LNCAP (cell line): ENCODE data around the gene PRKAG3.

Source experiments
- TF ChIP-seq, protein P1 (sequence below): fragments of 450-650 bp; IDR thresholded peaks from 2 replicates; pipeline ENCODE4 v1.5.1; 2017; ENCODE audit warnings: mild to moderate bottlenecking

The PRKAG3 gene

DNA sequence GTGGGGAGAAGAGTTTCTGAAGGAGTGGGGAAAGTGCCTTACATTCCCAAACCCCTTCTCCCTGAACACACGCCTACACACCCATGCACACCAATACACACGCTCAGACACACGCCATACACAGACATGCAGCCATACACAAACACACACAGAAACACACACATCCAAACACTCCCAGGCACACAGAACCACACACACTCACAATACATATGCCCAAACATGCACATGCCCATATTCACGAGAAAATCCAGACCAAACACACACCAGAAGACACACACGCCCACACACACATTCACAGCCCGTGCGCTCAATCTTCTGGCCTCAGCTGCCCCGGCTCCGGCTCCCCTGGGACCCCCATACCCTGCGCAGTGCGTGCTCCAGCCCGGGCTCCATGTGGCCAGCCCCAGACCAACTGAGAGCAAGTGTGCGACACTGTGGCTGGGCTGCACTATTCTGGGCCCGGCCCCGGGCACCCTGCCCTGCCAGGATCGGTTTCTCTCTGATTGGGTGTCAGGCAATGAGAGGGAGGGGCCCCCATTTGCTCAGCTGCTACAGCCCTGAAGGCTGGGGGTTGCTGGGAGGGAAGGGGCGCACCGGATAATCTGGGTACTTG, at the start of gene PRKAG3:
Gene PRKAG3, minus strand, starts transcription at position 426 of the 613 bp plus-strand sequence.
- TF ChIP-seq, protein P1, sequence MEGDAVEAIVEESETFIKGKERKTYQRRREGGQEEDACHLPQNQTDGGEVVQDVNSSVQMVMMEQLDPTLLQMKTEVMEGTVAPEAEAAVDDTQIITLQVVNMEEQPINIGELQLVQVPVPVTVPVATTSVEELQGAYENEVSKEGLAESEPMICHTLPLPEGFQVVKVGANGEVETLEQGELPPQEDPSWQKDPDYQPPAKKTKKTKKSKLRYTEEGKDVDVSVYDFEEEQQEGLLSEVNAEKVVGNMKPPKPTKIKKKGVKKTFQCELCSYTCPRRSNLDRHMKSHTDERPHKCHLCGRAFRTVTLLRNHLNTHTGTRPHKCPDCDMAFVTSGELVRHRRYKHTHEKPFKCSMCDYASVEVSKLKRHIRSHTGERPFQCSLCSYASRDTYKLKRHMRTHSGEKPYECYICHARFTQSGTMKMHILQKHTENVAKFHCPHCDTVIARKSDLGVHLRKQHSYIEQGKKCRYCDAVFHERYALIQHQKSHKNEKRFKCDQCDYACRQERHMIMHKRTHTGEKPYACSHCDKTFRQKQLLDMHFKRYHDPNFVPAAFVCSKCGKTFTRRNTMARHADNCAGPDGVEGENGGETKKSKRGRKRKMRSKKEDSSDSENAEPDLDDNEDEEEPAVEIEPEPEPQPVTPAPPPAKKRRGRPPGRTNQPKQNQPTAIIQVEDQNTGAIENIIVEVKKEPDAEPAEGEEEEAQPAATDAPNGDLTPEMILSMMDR, result no peak

DNA sequence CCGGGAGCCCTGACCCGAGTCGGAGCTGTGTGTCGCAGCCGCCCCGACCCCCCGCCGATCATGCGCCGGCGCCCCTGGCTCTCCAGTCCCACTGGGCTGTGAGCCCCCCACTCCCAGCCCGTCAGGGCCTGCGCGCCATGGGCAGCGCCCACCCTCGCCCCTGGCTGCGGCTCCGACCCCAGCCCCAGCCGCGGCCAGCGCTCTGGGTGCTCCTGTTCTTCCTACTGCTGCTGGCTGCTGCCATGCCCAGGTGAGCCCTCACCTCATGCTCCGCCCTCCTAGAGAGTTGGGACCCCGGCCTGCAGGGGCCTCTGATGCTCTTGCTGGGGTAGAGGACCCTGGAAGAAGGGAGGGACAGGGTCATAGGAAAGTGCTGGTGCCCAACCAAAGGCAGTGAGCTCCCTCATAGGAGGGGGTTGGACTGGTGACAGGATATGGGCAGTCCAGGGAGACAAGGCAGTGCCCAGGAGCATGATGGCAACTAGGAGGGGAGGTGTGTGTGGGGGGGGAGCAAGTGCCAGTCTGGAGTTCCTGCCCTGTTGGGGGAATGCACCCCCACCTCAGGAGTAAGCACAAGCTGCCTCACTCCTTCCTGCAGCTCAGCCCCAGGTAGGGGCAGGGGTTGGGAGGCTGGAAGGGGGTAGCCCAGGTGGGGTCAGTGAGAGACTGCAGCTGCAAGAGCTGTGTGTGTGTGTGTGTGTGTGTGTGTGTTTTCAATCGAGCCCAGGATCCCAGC, 49.4 kb upstream of the PRKAG3 start:
- TF ChIP-seq, protein P1, result no peak

DNA sequence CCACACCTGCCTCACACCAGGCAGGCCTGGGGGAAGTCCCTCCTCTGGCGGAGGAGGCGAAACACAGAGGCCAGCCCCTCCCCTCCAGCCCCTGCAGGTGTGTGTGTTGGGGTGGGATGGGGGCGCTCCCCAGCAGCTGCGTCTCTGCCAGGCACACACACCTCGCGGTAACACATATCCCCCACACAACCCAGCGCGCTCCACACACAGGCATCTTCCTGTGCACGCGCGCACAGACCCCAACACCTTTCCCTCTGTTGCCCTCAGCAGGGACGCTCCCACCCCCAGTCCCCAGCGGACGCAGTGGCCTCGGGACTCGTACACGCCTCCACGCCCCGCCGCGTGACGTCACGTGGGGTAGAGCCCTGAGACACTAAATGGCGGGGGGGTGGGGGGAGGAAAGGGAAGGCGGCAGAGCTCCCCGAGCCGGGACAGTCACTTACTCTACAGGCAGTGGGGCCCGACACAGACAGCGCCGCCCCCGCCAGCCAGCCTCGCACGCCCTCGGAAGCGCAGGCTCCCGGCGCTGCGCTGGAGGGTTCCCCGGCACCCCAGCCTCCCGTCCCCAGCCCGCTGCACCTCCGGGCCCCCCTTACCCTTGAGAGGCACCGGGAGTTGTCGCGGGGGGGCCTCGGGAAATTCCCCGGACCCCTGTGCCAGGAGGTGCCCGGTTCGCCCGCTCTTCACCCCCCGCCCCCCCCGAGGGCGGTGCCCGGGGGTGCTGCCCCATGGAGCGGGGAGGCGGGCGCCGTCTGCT, 48.7 kb upstream of the PRKAG3 start, which contains the start of gene WNT10A:
Gene WNT10A, plus strand, starts transcription at position 751 of the 757 bp plus-strand sequence. CDS start 144 bp downstream, outside the sequence.
- TF ChIP-seq, protein P1, result no peak

DNA sequence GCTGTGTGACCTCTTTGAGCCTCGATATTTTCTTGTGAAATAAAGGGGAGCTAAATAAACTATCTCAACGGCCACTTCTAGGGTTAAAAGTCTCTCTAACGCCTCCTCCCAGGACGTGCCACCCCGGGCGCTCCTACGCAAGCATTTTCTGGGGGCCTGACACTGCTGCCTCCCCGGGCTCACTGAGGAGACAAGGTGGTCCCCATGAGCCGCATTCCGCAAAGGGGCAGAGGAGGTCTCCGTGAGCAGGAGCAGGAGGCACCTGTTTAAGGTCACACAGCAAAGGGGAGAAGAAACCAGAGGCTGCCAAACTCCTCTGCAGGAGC, 48.1 kb upstream of the PRKAG3 start:
- TF ChIP-seq, protein P1, result no peak

DNA sequence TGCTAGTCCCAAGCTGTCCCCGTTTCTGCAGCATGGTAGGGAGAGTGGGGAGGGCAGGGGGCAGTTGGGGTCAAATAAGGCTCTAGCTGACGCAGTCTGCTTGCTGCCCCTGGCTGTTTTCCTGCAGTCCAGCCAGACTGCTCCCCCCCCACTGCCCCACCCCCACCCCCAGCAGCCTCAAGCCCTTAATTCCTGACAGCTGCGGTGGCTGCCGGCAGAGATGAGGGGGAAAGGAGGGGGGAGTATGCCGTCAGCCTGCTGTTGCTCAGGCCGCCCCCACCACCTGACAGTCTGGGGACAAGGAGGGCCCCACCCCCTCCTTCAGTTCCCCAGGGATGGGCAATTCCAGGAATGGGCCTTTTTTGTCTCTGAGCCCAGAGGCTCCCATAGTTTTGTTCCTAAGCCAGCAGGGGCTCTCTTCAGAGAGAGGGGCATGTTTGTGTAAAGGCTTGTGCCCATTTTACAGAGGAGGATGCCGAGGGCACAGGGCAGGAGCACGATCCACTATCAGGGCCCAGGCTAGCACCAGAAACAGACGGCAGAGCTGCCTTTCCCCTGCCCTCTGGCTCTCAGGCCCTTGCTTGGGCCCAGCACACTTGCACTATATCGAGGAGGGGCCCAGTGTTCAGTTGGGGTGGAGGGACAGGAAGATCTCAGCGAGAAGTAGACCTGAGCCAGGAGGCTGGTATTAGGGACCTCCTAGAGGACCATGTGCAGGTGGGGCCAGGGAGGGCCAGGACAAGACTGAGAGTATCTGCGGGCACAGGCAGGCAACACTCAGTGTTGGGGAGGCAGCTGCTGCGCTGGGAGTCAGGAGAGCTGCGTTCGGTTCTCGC, 47.5 kb upstream of the PRKAG3 start:
- TF ChIP-seq, protein P1, result no peak

DNA sequence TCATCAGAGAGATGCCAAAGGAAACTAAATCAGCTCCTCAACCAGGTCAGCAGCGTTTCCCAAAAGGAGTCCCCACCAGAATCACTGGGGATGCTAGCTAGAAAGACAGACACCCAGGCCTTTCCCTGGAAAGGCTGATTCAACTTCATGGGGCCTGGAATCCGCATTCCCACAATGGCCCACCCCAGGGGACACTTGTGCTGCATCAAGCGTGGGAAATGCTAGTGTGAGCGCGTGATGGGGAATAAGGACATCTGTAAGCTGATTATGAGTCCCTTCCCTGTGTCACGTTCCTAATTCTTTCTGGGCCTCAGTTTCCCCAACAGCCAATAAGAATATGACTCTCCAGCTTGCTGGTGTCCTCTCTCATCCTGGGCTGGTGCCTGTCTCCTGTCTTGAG, 46.9 kb upstream of the PRKAG3 start:
- TF ChIP-seq, protein P1, result no peak

DNA sequence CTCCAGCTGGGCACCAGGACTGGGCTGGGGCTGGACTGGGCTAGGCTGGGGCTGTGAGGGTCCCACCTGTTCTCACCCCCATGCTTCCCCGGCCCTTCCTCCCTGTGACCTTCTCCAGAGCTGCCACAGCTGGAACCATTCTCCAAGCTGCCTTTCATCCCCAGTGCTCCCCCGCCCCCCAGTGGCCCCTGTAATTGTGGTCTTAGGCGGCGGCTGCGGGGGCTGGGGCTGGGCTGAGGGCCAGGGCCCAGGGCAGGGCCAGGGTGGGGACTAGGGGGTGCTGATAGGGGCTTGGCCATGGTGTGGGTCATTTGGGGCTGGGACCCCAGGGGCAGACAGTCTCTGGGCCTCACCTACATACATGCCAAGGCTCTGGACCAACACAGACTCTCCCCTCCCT, 46.3 kb upstream of the PRKAG3 start:
- TF ChIP-seq, protein P1, result no peak
